Mucosa of descending colon (tissue), 3 donors: ENCODE data around the gene PIGL. TPM values are rescaled to one million over a fixed set of nuclear protein-coding genes. Genes with fewer than 3 reads are reported as not detected.

ENCODE experiments used
- ATAC-seq: fragments of 200-7000 bp; cut with Tn5 transposase; one replicate; pipeline ENCODE4 v1.9.1; 2020; ENCODE audit warnings: mild to moderate bottlenecking, moderate library complexity
- DNase-seq, 3 donors: peaks; one replicate each; pipeline ENCODE4 v3.0.0-alpha.2; 2020
- H3K36me3 ChIP-seq: fragments of 200-600 bp; one replicate; pipeline ENCODE4 v1.8.0; 2021; ENCODE audit warnings: low read depth, mild to moderate bottlenecking
- H3K4me1 ChIP-seq: fragments of 200-600 bp; one replicate; pipeline ENCODE4 v1.8.0; 2021; ENCODE audit warnings: low read depth, mild to moderate bottlenecking
- H3K4me3 ChIP-seq: fragments of 200-600 bp; one replicate; pipeline ENCODE4 v1.8.0; 2021; ENCODE audit warnings: mild to moderate bottlenecking
- H3K9me3 ChIP-seq: fragments of 200-600 bp; one replicate; pipeline ENCODE4 v1.8.0; 2021; ENCODE audit warnings: mild to moderate bottlenecking
- intact Hi-C, 2 donors: fragments of 100-400 bp; cut with DNase I in 1 of 2; cut with micrococcal nuclease in 1 of 2; formaldehyde crosslinking; loops; one replicate each; pipeline versions ENCODE4 v1.11.0 to v1.11.1; 2022; cut with DNase I, micrococcal nuclease
- total RNA-seq, 3 donors: library from RNA; stranded (reverse); fragmentation: NEBNext Ultra II Directional in 2 of 3; extraction: Animal tissue kit (Norgen Biotek cat#: 25700) in 2 of 3; gene quantifications; one replicate each; pipeline versions ENCODE4 v1.2.1 to v1.2.4, GENCODE V29; 2021 to 2023
- TF ChIP-seq, protein P1 (sequence below): fragments of 200-600 bp; IDR thresholded peaks from one replicate; pipeline ENCODE4 v1.8.0; 2022; ENCODE audit warnings: antibody characterized with exemption, mild to moderate bottlenecking
- donor health status: DM: no; HTN: no; CAD: no; lungs with moderate emphysema.
- donor health status: DM: no; HTN: no; CAD: no.
- donor health status: DM: no; HTN: yes; CAD: no.

The PIGL gene
- total RNA-seq, 3 donors from 2014 or later, result 28.2 to 51.8 (median 49.8) TPM

DNA sequence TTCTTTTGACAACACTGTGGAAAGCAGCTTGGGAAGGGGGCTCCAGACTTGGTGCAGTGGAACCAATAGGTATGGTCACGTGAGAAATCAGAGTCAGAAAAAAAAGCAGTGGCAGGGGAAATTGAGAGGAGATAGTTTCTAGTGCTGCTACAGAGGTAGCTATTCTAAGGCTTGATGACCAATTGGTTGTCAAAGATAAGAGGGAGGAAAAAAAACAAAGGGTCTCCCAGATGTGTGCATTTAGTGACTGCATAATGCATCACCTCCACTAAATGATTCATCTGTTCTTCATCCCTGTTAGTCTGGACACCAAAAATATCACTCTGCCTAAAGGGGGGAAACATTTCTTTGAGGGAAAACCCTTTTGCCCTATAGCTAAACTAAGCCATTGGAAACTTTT, 56.5 kb downstream of the PIGL start:
- H3K4me1 ChIP-seq, result no peaks in the 10 kb centered on the region
- TF ChIP-seq, protein P1, sequence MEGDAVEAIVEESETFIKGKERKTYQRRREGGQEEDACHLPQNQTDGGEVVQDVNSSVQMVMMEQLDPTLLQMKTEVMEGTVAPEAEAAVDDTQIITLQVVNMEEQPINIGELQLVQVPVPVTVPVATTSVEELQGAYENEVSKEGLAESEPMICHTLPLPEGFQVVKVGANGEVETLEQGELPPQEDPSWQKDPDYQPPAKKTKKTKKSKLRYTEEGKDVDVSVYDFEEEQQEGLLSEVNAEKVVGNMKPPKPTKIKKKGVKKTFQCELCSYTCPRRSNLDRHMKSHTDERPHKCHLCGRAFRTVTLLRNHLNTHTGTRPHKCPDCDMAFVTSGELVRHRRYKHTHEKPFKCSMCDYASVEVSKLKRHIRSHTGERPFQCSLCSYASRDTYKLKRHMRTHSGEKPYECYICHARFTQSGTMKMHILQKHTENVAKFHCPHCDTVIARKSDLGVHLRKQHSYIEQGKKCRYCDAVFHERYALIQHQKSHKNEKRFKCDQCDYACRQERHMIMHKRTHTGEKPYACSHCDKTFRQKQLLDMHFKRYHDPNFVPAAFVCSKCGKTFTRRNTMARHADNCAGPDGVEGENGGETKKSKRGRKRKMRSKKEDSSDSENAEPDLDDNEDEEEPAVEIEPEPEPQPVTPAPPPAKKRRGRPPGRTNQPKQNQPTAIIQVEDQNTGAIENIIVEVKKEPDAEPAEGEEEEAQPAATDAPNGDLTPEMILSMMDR, result no peak
- DNase-seq (no peak), ATAC-seq (no peak)
- no peak overlapping the region for H3K4me3 ChIP-seq
- intact Hi-C loops, result no loop called here
- no peaks in the 10 kb centered on the region for H3K36me3 ChIP-seq
- H3K9me3 ChIP-seq, result no peaks in the 10 kb centered on the region

DNA sequence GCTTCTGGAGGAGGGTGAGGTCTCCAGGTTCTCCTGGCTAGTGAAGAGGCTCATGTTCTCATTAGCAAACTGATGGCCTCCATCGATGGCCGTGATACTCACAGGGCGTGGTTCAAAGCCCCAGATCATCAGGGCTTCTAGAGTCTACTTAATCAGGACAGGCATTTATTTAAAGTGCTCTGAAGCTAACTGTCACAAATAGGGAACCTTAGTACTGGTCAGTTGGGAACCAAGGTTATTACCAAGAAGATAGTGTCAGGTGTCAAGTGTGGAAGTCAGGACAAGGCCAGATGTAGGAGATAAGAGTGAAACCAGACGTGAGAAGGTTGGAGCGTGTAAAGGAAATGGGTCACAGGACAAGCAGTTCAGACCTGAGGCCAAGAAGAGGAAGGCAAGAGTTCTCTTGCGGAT, 56.9 kb downstream of the PIGL start:
- peak; percentile 55 for ATAC-seq
- no peak for DNase-seq
- Histone ChIP-seq H3K4me3 (no peak overlapping the region), H3K36me3 (no peaks in the 10 kb centered on the region), H3K4me1 (no peaks in the 10 kb centered on the region), H3K9me3 (no peaks in the 10 kb centered on the region)
- intact Hi-C loops, result no loop called here
- TF ChIP-seq, protein P1, result no peak

DNA sequence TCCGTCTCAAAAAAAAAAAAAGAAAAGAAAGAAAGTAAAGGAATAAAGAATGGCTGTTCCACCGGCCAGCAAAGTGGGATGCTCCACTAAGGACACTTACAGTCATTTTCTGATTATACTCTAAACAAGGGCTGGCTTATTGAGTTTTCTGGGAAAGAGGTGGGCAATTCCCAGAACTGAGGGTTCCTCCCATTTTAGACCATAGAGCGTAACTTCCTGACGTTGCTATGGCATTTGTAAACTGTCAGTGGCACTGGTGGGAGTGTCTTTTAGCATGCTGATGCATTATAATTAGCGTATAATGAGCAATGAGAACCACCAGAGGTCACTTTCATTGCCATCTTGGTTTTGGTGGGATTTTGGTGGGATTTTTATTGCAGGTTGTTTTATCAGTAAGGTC, 58.0 kb downstream of the PIGL start:
- ATAC-seq, result no peak
- intact Hi-C loops, result no loop called here
- TF ChIP-seq, protein P1, result no peak
- Histone ChIP-seq H3K4me1 (no peaks in the 10 kb centered on the region), H3K9me3 (no peaks in the 10 kb centered on the region), H3K36me3 (no peaks in the 10 kb centered on the region), H3K4me3 (no peak overlapping the region)
- DNase-seq, result no peak

DNA sequence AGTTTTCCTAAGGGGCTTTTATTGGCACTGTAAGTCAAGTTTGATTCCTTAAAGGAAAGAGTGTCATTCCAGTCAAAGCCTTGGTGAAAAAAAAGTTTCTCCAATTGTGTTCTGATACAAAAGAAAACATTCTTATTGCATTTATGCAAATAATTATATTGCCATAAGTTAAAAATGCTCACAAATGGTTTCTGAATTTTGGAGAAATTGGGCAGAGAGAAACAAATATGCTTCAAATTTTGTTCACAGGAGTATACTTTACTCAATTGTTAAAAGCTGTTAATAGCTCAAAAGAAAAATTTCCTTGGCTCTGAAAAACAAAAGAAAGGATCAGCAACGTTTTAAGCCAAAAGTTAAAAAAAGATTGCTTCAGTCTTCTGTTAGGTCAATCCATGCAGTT, 60.2 kb downstream of the PIGL start:
- TF ChIP-seq, protein P1, result no peak
- Histone ChIP-seq H3K36me3 (no peaks in the 10 kb centered on the region), H3K9me3 (no peaks in the 10 kb centered on the region), H3K4me1 (no peaks in the 10 kb centered on the region), H3K4me3 (no peak overlapping the region)
- intact Hi-C loops, result no loop called here
- DNase-seq (no peak), ATAC-seq (no peak)

DNA sequence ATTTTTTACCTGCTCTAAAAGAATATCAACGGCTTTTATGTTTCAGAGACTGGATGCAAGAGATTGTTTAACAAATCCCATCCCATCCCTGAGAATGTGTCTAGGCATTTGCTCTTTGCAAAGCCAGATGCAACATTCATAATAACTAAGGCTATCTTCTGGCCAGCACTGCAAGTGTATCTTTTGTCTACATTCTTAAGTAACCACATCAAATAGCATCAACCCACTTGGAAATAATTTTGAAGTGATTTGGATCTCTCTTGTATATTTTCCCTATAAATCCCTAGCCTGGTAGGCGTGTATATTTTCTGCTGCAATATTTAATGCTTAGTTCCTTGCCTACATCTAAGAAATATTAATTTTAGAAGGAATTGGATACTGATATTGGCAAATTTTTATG, 64.3 kb downstream of the PIGL start:
- peaks cover 11% of the 10 kb centered on the region for H3K4me1 ChIP-seq
- H3K36me3 ChIP-seq, result no peaks in the 10 kb centered on the region
- intact Hi-C loops, result no loop called here
- TF ChIP-seq, protein P1, result no peak
- H3K9me3 ChIP-seq, result no peaks in the 10 kb centered on the region
- no peak overlapping the region for H3K4me3 ChIP-seq
- ATAC-seq (no peak), DNase-seq (no peak)

DNA sequence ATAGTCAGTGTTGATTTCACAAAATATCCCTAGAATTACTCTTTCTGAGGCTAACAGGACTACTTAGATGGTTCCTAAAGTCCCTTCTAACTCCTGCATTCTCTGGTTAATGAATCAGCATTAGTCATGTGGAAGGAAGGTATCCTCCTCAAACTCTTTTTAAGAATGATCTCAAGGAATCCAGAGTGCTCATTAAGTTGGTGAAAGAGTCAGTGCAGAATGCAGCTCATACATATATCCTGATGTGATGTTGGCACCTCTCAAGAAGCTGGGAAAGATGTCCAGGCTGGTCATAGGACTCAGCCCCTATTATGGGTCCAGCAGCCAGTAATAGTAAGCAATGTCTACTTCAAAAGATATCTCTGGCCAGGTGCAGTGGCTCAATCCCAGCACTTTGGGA, 65.5 kb downstream of the PIGL start:
- H3K4me3 ChIP-seq, result no peak overlapping the region
- no peak for ATAC-seq
- no peaks in the 10 kb centered on the region for H3K36me3 ChIP-seq
- H3K9me3 ChIP-seq, result no peaks in the 10 kb centered on the region
- no peak for DNase-seq
- H3K4me1 ChIP-seq, result peaks cover 23% of the 10 kb centered on the region
- intact Hi-C loops, result no loop called here
- TF ChIP-seq, protein P1, result no peak
